Measurements from ENCODE around the gene ATP2B2. TPM values are rescaled to one million over a fixed set of nuclear protein-coding genes. Genes with fewer than 3 reads are reported as not detected.

Gene ATP2B2
- total RNA-seq, 1 donor from 2014 or later = 0.06 TPM

DNA sequence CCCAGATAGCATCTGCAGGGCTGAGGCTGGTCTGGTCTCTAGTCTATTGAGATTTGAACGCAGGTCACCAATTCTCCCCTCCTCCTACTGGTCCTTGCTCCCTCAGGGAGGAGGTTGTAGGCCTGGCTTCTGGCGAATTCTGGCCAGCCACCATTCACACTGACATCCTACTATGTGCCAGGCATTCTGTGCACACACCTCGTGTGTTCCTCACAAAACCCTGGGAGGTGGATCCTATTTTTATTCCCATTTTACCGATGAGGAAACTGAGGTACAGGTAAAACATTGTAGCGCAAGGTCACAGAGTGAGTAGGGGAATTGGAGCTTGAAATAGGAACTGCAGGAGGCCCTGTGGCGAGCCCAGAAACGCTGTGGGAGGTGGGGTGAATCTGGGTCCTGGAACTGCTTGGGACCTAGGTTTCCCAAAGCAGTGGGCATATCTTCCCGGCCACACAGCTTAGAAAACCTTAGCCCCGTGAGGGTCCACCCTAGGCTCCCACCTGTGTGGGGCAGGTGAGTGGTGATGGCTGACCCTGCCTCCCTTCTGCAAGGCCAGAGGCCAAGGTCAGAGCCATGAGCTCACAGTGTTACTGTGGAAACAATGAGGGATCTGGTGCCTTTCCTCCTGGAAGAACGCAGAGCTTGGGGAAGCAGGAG, 4.8 kb upstream of the ATP2B2 start:
- intact Hi-C loops (cut with DNase I) = no loop called here
- no peaks in the 10 kb centered on the region for H3K4me1 ChIP-seq
- ATAC-seq (no peak), DNase-seq (no peak)
- no peak for TF ChIP-seq CTCF (IDR thresholded peaks at IDR 0.05)
- H3K27ac ChIP-seq = no peak overlapping the region
- no peaks in the 10 kb centered on the region for H3K36me3 ChIP-seq
- H3K9me3 ChIP-seq = no peaks in the 10 kb centered on the region
- no peak overlapping the region for H3K4me3 ChIP-seq
- peaks cover 18% of the 10 kb centered on the region for H3K27me3 ChIP-seq

DNA sequence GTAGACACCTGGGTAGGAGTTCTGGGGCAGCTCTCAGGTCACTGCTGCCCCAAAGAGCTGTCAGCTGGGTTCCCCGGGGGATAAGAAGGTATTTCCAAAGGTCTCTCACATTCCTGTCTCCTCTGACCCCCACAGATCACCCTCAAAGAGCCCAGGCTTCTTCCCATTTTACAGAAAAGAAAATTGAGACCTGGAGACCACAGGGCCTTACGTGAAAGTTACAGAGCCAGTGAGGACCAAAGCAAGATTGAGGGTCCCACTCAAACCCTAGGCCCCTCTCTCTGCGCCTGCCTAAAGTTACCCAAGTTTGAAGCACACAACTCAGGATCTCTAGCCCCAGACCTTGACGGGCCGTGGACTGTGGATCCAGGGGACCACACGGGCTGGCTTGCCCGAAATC, 3.9 kb upstream of the ATP2B2 start:
- H3K27me3 ChIP-seq = peaks cover 27% of the 10 kb centered on the region

DNA sequence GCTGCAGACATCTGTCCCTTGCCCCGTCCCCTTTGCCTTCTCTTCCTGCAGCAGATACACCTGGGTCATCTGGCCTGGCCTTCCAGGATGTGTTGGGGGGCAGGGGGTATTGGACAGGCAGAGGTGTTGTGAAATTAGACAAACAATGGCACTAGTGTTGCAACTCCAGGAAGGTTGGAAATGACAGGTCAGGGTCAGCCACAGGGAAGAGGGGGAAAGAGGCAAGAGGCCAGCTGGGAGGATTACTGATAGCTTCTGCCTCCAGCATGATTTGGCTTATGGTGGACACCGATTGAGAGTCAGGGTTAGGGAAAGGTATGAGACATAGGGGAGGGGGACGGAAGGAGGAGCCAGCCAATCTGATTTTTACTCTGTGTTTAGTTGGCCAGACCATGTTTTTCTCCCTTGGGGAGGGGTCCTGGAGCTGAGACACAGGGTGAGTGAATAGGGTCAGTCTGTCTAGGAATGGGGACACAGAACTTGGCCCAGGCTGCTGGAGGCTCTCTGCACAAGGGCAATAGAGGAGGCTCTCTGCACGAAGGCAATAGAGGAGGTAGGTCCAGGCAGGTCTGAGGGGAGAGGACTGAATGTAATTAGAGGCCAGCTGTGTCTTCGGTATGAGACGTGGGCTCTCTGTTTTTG, 3.4 kb upstream of the ATP2B2 start:
- H3K36me3 ChIP-seq = no peaks in the 10 kb centered on the region
- H3K4me1 ChIP-seq = no peaks in the 10 kb centered on the region
- intact Hi-C loops (cut with DNase I) = no loop called here
- H3K4me3 ChIP-seq = no peak overlapping the region
- DNase-seq (no peak), ATAC-seq (no peak)
- H3K27ac ChIP-seq = no peak overlapping the region
- peaks cover 29% of the 10 kb centered on the region for H3K27me3 ChIP-seq
- H3K9me3 ChIP-seq = no peaks in the 10 kb centered on the region
- TF ChIP-seq CTCF (IDR thresholded peaks at IDR 0.05) = no peak

More for the DNA sequence above, 3.9 kb upstream of the ATP2B2 start:
- H3K36me3 ChIP-seq = no peaks in the 10 kb centered on the region
- intact Hi-C loops (cut with DNase I) = no loop called here
- no peak for TF ChIP-seq CTCF (IDR thresholded peaks at IDR 0.05)
- H3K27ac ChIP-seq = no peak overlapping the region
- no peak overlapping the region for H3K4me3 ChIP-seq
- DNase-seq = no peak
- no peak for ATAC-seq
- H3K4me1 ChIP-seq = no peaks in the 10 kb centered on the region
- no peaks in the 10 kb centered on the region for H3K9me3 ChIP-seq

GRCh38 chr3:10508235-10508618, 2.8 kb upstream of the ATP2B2 start:
- Histone ChIP-seq H3K27ac (no peak overlapping the region), H3K36me3 (no peaks in the 10 kb centered on the region), H3K4me3 (no peak overlapping the region), H3K9me3 (no peaks in the 10 kb centered on the region), H3K4me1 (no peaks in the 10 kb centered on the region), H3K27me3 (peaks cover 29% of the 10 kb centered on the region)
- DNase-seq = no peak
- no peak for TF ChIP-seq CTCF (IDR thresholded peaks at IDR 0.05)
- intact Hi-C loops (cut with DNase I) = no loop called here
- ATAC-seq = no peak

DNA sequence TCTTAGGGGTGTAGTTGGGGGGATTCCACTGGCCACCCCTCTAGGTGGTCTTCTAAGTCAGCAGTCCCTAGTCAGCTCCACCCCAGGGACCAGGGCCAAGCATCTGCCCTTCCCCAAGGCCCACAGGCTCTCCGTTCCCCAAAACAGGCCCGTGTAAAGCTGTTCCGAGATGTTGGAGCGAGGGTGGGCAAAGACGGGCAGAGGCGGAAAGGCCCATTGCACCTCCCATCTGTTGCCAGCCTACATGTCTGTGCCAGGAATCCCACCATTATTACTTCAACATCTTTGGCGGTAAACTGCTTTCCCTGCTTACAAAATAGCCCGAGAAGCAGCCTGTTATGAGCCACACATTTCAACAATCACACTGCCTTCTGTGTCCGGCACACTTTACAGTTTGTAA, 1.9 kb upstream of the ATP2B2 start:
- no peaks in the 10 kb centered on the region for H3K9me3 ChIP-seq
- H3K4me1 ChIP-seq = no peaks in the 10 kb centered on the region
- no peaks in the 10 kb centered on the region for H3K36me3 ChIP-seq
- no peak for TF ChIP-seq CTCF (IDR thresholded peaks at IDR 0.05)
- DNase-seq = no peak
- intact Hi-C loops (cut with DNase I) = no loop called here
- no peak overlapping the region for H3K27ac ChIP-seq
- ATAC-seq = no peak
- H3K4me3 ChIP-seq = no peak overlapping the region
- H3K27me3 ChIP-seq = peaks cover 34% of the 10 kb centered on the region

Data from upper lobe of right lung (tissue), 1 donor.